GM10847 (cell line): ENCODE data around the gene CAMK2B.

Experiments used
- POLR2A ChIP-seq: IDR thresholded peaks from 2 replicates; pipeline ENCODE4 v1.6.1; 2011; ENCODE audit not compliant: insufficient read length; ENCODE audit errors: extremely low read depth

CAMK2B gene

GRCh38 chr7:44322631-44323363, 2.6 kb downstream of the CAMK2B start:
- no peak for TF ChIP-seq POLR2A

GRCh38 chr7:44321796-44322195, 3.6 kb downstream of the CAMK2B start:
- TF ChIP-seq POLR2A = no peak

GRCh38 chr7:44320794-44321371, 4.5 kb downstream of the CAMK2B start:
- TF ChIP-seq POLR2A = no peak

GRCh38 chr7:44320141-44320540, 5.3 kb downstream of the CAMK2B start:
- no peak for TF ChIP-seq POLR2A

GRCh38 chr7:44318332-44318731, 7.1 kb downstream of the CAMK2B start:
- no peak for TF ChIP-seq POLR2A

- no peak for TF ChIP-seq POLR2A
Observed at GRCh38 chr7:44315301-44315903, 10.0 kb downstream of the CAMK2B start.

GRCh38 chr7:44313621-44314031, 11.8 kb downstream of the CAMK2B start:
- no peak for TF ChIP-seq POLR2A

GRCh38 chr7:44313016-44313415, 12.4 kb downstream of the CAMK2B start:
- TF ChIP-seq POLR2A = no peak

- TF ChIP-seq POLR2A = no peak
Observed at GRCh38 chr7:44311561-44312495, 13.6 kb downstream of the CAMK2B start.

- TF ChIP-seq POLR2A = no peak
Observed at GRCh38 chr7:44310221-44310848, 15.1 kb downstream of the CAMK2B start.

GRCh38 chr7:44309271-44310091, 15.9 kb downstream of the CAMK2B start:
- no peak for TF ChIP-seq POLR2A

- no peak for TF ChIP-seq POLR2A
Observed at GRCh38 chr7:44308596-44309270, 16.7 kb downstream of the CAMK2B start.

- no peak for TF ChIP-seq POLR2A
Observed at GRCh38 chr7:44307905-44308595, 17.3 kb downstream of the CAMK2B start.
